Right atrium auricular region (tissue), 2 donors: ENCODE data around the gene SAMD4B. TPM values are rescaled to one million over a fixed set of nuclear protein-coding genes. Genes with fewer than 3 reads are reported as not detected.

Experiments
- DNase-seq: peaks from one replicate; pipeline ENCODE4 v3.0.0-alpha.2; 2019; ENCODE audit warnings: low spot score
- H3K27ac ChIP-seq, 2 donors: fragments of 200-600 bp; sonication (generic); 1 replicate in 1 of 2; 2 replicates in 1 of 2; pipeline ENCODE4 v1.5.1; 2016 to 2019
- H3K27me3 ChIP-seq, 2 donors: fragments of 200-600 bp; sonication (generic); one replicate each; pipeline versions ENCODE4 v1.5.1 to v1.6.0; 2017 to 2019
- H3K36me3 ChIP-seq: fragments of 200-600 bp; sonication (generic); one replicate; pipeline ENCODE4 v1.5.1; 2016
- H3K4me1 ChIP-seq, 2 donors: fragments of 200-600 bp; sonication (generic); one replicate each; pipeline versions ENCODE4 v1.5.1 to v1.6.0; 2017 to 2019
- H3K4me3 ChIP-seq, 2 donors: fragments of 200-600 bp; sonication (generic); 1 replicate in 1 of 2; 2 replicates in 1 of 2; pipeline ENCODE4 v1.5.1; 2017 to 2019; ENCODE audit warnings: mild to moderate bottlenecking in 1 of 2, moderate library complexity in 1 of 2
- H3K9me3 ChIP-seq, 2 donors: fragments of 200-600 bp; sonication (generic); one replicate each; pipeline ENCODE4 v1.5.1; 2019
- CTCF ChIP-seq, 2 donors: fragments of 200-600 bp; sonication (generic); IDR thresholded peaks; one replicate each; pipeline ENCODE4 v1.5.1; 2019; ENCODE audit warnings: antibody characterized with exemption in 2 of 2
- total RNA-seq, 2 donors: library from RNA; depleted of rRNA; stranded (reverse); fragments of >200 nt; gene quantifications; one replicate each; pipeline ENCODE4 v1.1.0, GENCODE V29; 2016

The SAMD4B gene
- total RNA-seq, 2 donors from 2014 or later: 48.5 to 97.6 TPM

- Histone ChIP-seq H3K4me1 (peaks cover 0 to 37% of the 10 kb centered on the region in 2 donors), H3K36me3 (peaks cover 29% of the 10 kb centered on the region), H3K27ac (peak overlapping the region; percentile 2 to 100), H3K9me3 (no peaks in the 10 kb centered on the region), H3K4me3 (peak overlapping the region; percentile 86 to 91), H3K27me3 (no peaks in the 10 kb centered on the region)
- TF ChIP-seq CTCF (IDR thresholded peaks at IDR 0.05): no peak
- DNase-seq: no peak
Observed at GRCh38 chr19:39415111-39416046, 73.2 kb downstream of the SAMD4B start.

GRCh38 chr19:39416152-39417120 lies 74.2 kb downstream of the SAMD4B start:
- Histone ChIP-seq H3K4me1 (peaks cover 0 to 26% of the 10 kb centered on the region in 2 donors), H3K36me3 (peaks cover 32% of the 10 kb centered on the region), H3K4me3 (no peak overlapping the region), H3K27me3 (no peaks in the 10 kb centered on the region), H3K9me3 (no peaks in the 10 kb centered on the region), H3K27ac (no peak overlapping the region)
- TF ChIP-seq CTCF (IDR thresholded peaks at IDR 0.05): no peak
- no peak for DNase-seq

GRCh38 chr19:39417463-39418181 lies 75.4 kb downstream of the SAMD4B start:
- Histone ChIP-seq H3K36me3 (peaks cover 44% of the 10 kb centered on the region), H3K4me1 (peaks cover 0 to 22% of the 10 kb centered on the region in 2 donors), H3K27me3 (no peaks in the 10 kb centered on the region), H3K4me3 (no peak overlapping the region), H3K9me3 (no peaks in the 10 kb centered on the region), H3K27ac (no peak overlapping the region)
- no peak for DNase-seq
- no peak for TF ChIP-seq CTCF (IDR thresholded peaks at IDR 0.05)

GRCh38 chr19:39419003-39419402 lies 76.8 kb downstream of the SAMD4B start:
- no peak overlapping the region for H3K27ac ChIP-seq
- H3K9me3 ChIP-seq: no peaks in the 10 kb centered on the region
- H3K27me3 ChIP-seq: no peaks in the 10 kb centered on the region
- H3K4me1 ChIP-seq: peaks cover 0 to 18% of the 10 kb centered on the region in 2 donors
- peaks cover 53% of the 10 kb centered on the region for H3K36me3 ChIP-seq
- H3K4me3 ChIP-seq: no peak overlapping the region
- DNase-seq: no peak
- no peak for TF ChIP-seq CTCF (IDR thresholded peaks at IDR 0.05)

- Histone ChIP-seq H3K4me3 (no peak overlapping the region), H3K36me3 (peaks cover 53% of the 10 kb centered on the region), H3K27me3 (no peaks in the 10 kb centered on the region), H3K9me3 (no peaks in the 10 kb centered on the region), H3K27ac (no peak overlapping the region), H3K4me1 (peaks cover 0 to under 1% of the 10 kb centered on the region in 2 donors)
- no peak for TF ChIP-seq CTCF (IDR thresholded peaks at IDR 0.05)
- no peak for DNase-seq
Observed at GRCh38 chr19:39420769-39421168, 78.5 kb downstream of the SAMD4B start.
